HL-60/S4 treated with phorbol 12-myristate 13-acetate at 8.2 ng/mL for 4 days and 3 days (cell line): ENCODE results near the gene CACNB2.

Experiments used
- in situ Hi-C: fragments of 300-500 bp; cut with MboI; formaldehyde crosslinking; loops from 2 replicates; pipeline ENCODE4 v1.15.0; 2022; ENCODE audit warnings: low sequenced_read_pairs

Gene CACNB2

GRCh38 chr10:18378766-18379165 is 238.5 kb downstream of the CACNB2 start:
- in situ Hi-C loops, result no loop called here

- in situ Hi-C loops, result no loop called here
Observed at GRCh38 chr10:18381679-18382078, 241.5 kb downstream of the CACNB2 start.

- in situ Hi-C loops, result no loop called here
Observed at GRCh38 chr10:18397906-18398305, 257.7 kb downstream of the CACNB2 start.

DNA sequence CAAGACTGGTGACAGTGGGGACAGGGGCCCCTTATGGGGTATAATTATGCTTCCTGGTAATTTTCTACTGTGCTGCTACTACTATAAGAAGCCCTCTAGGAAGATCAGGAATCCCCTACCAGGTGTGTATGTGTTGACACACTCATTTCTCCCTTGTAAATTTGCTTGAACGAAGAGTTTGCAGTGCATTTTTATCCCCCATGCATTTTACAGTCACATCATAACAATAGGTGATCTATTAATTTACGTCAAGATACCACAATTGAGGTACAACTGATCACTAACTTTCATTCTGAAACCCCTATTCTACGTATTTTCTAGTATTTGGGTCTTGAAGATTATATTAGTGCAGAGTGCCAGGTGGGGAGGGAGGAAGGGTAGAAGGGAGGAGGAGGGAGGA is 258.9 kb downstream of the CACNB2 start:
- in situ Hi-C loops, result no loop called here

DNA sequence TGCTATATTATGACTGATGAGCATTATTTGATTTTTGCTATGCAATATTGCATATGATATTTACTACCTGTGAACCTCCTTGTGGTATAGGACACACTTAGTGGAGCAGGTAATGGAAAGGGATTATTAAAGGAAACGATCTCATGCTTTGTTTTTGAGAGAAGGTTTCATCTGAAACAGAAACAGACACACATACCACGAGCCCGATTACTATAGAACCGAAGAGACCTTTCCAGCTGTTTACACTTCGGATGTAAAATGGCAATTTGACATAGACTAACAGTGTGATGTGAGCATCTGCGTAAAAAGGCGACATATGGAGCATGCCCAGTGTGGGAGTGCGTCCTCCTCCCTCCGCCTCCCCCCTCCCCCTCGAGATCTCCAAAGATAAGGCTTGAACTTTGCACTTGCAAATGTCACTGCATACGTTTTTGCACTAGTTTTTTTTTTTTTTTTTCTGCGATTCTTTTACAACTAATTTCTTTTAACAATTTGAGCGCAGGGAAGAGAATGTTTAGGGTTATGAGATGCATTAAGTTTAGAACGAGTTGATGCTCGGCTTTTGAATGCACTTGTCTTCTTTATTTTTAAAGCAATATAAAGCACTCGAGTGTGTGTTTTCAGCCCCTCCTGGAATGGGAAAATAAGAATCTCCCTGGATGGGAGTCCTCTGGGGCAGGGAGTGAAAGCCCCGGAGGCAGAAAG is 260.1 kb downstream of the CACNB2 start:
- in situ Hi-C loops, result no loop called here

GRCh38 chr10:18400906-18401245 is 260.7 kb downstream of the CACNB2 start:
- in situ Hi-C loops, result no loop called here

DNA sequence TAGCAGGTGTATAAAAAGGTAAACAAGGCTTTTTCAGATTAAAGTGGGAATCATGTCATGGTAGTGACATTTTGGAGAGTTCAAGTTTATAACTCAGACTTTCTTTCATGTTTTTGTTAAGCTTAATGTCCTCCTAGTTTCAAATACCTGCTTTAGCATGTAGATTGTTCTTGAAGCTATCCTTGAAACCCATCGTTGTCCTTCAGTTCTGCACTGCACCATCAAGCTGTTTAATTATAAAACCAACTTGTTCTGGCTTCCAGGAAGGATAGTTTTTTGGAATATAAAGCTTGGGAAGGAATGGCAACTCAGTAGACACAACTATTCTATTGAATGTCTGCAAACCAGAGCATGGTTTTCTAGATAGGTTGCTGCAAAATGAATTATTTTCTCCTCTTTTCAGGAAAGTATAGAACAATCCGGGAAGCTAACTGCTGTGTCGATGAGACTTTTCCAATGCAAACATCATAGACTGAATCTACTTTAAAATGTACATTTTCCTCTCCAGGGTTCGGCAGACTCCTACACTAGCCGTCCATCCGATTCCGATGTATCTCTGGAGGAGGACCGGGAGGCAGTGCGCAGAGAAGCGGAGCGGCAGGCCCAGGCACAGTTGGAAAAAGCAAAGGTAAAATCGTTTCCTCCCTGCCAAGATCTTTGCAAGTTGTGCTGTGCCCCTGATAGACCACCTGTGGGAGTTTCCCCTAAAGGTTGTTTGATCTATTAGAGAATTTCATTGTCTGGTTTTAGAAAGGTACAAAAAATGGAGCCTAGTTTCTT is 261.4 kb downstream of the CACNB2 start:
- in situ Hi-C loops, result no loop called here

DNA sequence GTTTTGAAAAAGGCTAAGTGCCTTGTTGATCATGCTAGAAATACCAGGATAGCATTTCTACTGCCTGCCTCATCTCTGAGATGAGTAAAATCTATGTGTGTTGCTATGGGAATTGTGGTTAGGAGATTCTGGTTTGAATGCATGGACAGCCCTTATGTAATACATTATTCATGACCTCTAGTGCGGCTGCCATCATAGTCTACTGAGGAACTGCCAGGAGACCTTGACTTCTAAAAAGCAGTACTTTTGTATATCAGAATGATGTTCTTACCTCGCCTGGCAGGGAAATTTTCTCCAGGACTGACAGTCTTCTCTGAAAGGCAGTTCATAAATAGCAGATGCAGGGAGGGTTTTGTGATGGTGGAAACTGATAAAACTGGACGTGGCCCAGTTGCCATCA is 262.6 kb downstream of the CACNB2 start:
- in situ Hi-C loops, result no loop called here

DNA sequence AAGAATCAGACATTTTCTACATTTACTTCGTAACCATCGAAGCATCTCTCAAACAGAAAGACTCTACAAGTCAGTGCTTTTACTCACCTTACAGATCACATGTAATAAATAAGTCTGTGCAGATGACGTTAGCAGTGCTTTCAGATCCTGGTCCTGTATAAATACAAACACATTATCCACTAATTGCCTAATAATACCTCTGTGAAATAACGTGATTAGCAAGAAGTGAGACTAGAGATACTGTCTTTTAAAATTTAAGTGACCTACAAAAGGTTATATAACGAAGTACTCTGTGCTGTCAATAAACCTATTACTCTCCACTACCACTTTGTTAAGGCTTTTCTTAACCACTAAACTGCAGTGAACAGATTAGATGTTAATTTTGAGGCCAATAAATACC is 264.3 kb downstream of the CACNB2 start:
- in situ Hi-C loops, result no loop called here

- in situ Hi-C loops, result no loop called here
Observed at GRCh38 chr10:18406136-18406535, 265.9 kb downstream of the CACNB2 start.

- in situ Hi-C loops, result no loop called here
Observed at GRCh38 chr10:18409599-18410397, 269.6 kb downstream of the CACNB2 start.

- in situ Hi-C loops, result no loop called here
Observed at GRCh38 chr10:18414061-18414460, 273.8 kb downstream of the CACNB2 start.

DNA sequence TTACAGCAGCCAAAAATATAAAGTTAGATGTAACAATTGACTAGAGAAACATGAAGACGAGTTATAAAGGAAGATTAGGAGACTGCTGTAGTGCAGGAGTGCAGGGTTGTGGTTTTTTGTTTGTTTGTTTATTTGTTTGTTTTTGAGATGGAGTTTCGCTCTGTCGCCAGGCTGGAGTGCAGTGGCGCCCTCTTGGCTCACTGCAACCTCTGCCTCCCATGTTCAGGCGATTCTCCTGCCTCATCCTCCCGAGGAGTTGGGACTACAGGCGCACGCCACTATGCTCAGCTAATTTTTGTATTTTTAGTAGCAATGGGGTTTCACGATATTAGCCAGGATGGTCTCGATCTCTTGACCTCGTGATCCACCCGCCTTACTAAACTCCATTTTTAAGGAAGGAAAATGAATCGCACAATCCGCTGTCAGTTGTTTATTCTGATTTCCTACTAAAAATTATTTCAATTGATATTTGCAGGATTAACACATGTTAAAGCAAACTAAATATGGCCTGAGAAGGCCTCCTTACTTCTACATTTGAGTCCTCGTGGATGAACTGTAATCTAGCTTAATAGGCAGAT is 277.8 kb downstream of the CACNB2 start:
- in situ Hi-C loops, result no loop called here

GRCh38 chr10:18418541-18419215 is 278.5 kb downstream of the CACNB2 start:
- in situ Hi-C loops, result no loop called here

GRCh38 chr10:18419945-18420344 is 279.7 kb downstream of the CACNB2 start:
- in situ Hi-C loops, result no loop called here

DNA sequence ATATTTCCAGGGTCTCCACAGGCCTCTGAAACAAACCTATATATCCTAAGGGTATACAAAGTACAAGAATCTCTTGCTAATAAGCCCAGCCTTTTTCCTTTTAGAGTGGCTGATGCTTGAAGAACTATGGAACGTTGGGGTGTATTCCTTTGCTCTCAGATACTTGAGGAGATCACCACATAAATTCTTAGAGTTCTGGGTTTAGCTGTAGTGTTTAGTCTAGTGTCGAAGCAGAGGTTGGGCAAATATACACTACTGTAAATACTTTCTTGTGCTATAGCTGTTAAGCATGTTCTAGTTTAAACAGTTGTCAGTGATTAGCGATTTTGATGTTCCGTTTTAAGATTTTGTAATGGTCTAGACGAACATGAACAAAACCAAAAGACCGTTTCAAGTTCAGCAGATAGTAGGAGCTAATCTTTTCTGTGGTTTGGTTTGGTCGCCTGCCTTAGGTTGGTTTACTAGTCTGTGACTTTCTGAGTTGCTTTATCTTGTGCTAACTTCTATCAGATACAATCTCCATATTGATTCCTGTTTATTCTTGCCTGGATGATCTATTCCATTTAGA is 281.6 kb downstream of the CACNB2 start:
- in situ Hi-C loops, result no loop called here

GRCh38 chr10:18423058-18423637 is 282.9 kb downstream of the CACNB2 start:
- in situ Hi-C loops, result no loop called here

GRCh38 chr10:18424200-18424599 is 284.0 kb downstream of the CACNB2 start:
- in situ Hi-C loops, result no loop called here

DNA sequence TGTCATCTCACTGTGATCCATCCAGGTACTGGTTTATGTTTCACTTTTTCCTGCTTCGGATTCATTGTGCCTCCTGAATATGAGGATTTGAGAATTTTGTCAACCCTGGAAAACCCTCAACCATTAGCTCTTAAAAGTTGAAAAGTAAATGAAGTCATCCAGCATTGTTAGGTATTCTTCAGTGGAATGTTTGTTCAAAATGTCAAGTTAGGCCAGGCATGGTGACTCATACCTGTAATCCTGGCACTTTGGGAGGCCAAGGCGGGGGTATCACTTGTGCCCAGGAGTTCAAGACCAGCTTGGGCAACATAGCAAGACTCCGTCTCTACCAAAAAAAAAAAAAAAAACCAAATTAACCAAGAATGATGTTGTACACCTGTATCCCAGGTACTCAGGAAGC is 289.1 kb downstream of the CACNB2 start:
- in situ Hi-C loops, result no loop called here

DNA sequence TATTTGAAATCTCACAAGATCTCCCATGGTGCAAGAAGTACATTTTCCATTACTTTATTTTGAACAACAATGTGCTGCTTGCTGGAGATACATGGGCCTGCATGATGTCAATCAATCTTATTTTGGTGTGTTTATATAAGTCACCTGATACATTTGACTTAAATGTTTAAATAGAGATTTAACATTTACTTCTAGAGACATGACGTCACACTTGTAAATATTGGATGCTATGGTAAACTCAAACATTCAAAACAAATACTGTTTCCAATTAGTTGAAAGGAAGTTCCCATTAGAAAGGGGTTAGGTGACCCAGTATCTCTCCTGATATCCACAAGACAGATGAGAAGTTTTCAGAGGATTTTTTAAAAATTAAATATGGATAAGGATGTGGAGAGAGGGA is 296.7 kb downstream of the CACNB2 start:
- in situ Hi-C loops, result no loop called here
